Keratinocyte (primary cell): Measurements from ENCODE around the gene CENPU. TPM values are rescaled to one million over a fixed set of nuclear protein-coding genes. Genes with fewer than 3 reads are reported as not detected.
A peak's percentile ranks its signal among the peaks of the same experiment; 100 is the strongest.

Source experiments
- DNase-seq: peaks from one replicate; pipeline ENCODE4 v3.0.0-alpha.2; 2011; ENCODE audit warnings: low read depth, missing footprints, low spot score
- FAIRE-seq: peaks from 2 replicates; lab custom pipeline; 2011; peaks lifted over from hg19 to GRCh38; lab: Jason Lieb, UNC
- H2AFZ ChIP-seq: 2 replicates; pipeline ENCODE4 v1.6.0; 2012; ENCODE audit warnings: low read length, control low read depth, inconsistent platforms; ENCODE audit not compliant: control insufficient read depth
- H3K27ac ChIP-seq: 2 replicates; pipeline ENCODE4 v1.5.1; 2011; ENCODE audit warnings: low read length; ENCODE audit not compliant: control insufficient read depth, insufficient read depth
- H3K27me3 ChIP-seq: 3 replicates; pipeline ENCODE4 v1.6.0; 2011; ENCODE audit warnings: low read length; ENCODE audit not compliant: control insufficient read depth, insufficient read depth; ENCODE audit errors: extremely low read depth
- H3K36me3 ChIP-seq, 2 experiments: 2 replicates in 1 of 2; 3 replicates in 1 of 2; pipeline ENCODE4 v1.5.1; 2011; ENCODE audit warnings: low read length in 2 of 2, mild to moderate bottlenecking in 1 of 2; ENCODE audit not compliant: control insufficient read depth in 2 of 2, insufficient read depth in 2 of 2; ENCODE audit errors: extremely low read depth in 1 of 2
- H3K4me1 ChIP-seq: 3 replicates; pipeline ENCODE4 v1.5.1; 2011; ENCODE audit warnings: low read length; ENCODE audit not compliant: control insufficient read depth, insufficient read depth; ENCODE audit errors: extremely low read depth
- H3K4me2 ChIP-seq: 3 replicates; pipeline ENCODE4 v1.6.0; 2011; ENCODE audit warnings: low read depth, low read length; ENCODE audit not compliant: control insufficient read depth, insufficient read depth; ENCODE audit errors: extremely low read depth
- H3K4me3 ChIP-seq, 3 experiments: fragments of 200-600 bp in 1 of 3; sonication (generic) in 1 of 3; 2 replicates in 2 of 3; 3 replicates in 1 of 3; pipeline ENCODE4 v1.5.1; 2011 to 2016; ENCODE audit warnings: low read length in 3 of 3, mild to moderate bottlenecking in 3 of 3, control low read depth in 2 of 3, inconsistent platforms in 1 of 3, low read depth in 1 of 3, mixed read lengths in 1 of 3, mixed run types in 1 of 3, moderate library complexity in 1 of 3; ENCODE audit not compliant: control insufficient read depth in 2 of 3, insufficient read depth in 2 of 3; ENCODE audit errors: extremely low read depth in 1 of 3
- H3K79me2 ChIP-seq: 2 replicates; pipeline ENCODE4 v1.6.0; 2012; ENCODE audit warnings: low read length; ENCODE audit not compliant: control insufficient read depth, insufficient read depth
- H3K9ac ChIP-seq: 3 replicates; pipeline ENCODE4 v1.6.0; 2011; ENCODE audit warnings: low read length; ENCODE audit not compliant: control insufficient read depth, insufficient read depth; ENCODE audit errors: extremely low read depth
- H3K9me1 ChIP-seq: 3 replicates; pipeline ENCODE4 v1.6.0; 2011; ENCODE audit warnings: low read length; ENCODE audit not compliant: control insufficient read depth, insufficient read depth; ENCODE audit errors: extremely low read depth
- H3K9me3 ChIP-seq: 2 replicates; pipeline ENCODE4 v1.5.1; 2012; ENCODE audit warnings: low read depth, low read length; ENCODE audit not compliant: control insufficient read depth
- H4K20me1 ChIP-seq: 3 replicates; pipeline ENCODE4 v1.6.0; 2011; ENCODE audit warnings: low read length; ENCODE audit not compliant: control insufficient read depth, insufficient read depth; ENCODE audit errors: extremely low read depth
- CTCF ChIP-seq, 3 experiments: IDR thresholded peaks in 1 of 3; conservative IDR thresholded peaks in 1 of 3; optimal IDR thresholded peaks in 1 of 3; 2 replicates in 2 of 3; 3 replicates in 1 of 3; pipeline versions ENCODE3 to v1.5.1; 2011; ENCODE audit warnings: low read length in 3 of 3, mild to moderate bottlenecking in 3 of 3, moderate library complexity in 2 of 3, control low read depth in 1 of 3, inconsistent platforms in 1 of 3; ENCODE audit not compliant: insufficient read depth in 2 of 3; ENCODE audit errors: extremely low read depth in 1 of 3
- EZH2 ChIP-seq: IDR thresholded peaks from one replicate; pipeline ENCODE4 v1.6.1; 2012; ENCODE audit warnings: inconsistent platforms, mild to moderate bottlenecking, low read length, moderate library complexity
- dilution Hi-C: fragments of 300-500 bp; cut with MboI; formaldehyde crosslinking; loops from one replicate; pipeline ENCODE4 v1.7.0; 2020; ENCODE audit warnings: low sequenced_read_pairs; ENCODE audit not compliant: extremely low pct_ligation_motif_present
- polyA plus RNA-seq, 5 experiments: library from polyadenylated mRNA; depleted of rRNA in 3 of 5; stranded (reverse) in 3 of 5; stranded (forward) in 1 of 5; unstranded in 1 of 5; fragments of >200 nt; gene quantifications; 1 replicate in 1 of 5; 2 replicates in 3 of 5; 3 replicates in 1 of 5; pipeline versions ENCODE4 v1.2.1 to v1.2.3, GENCODE V29; 2011 to 2012; ENCODE audit warnings: missing spikeins in 2 of 5, low read depth in 1 of 5, low replicate concordance in 1 of 5

The CENPU gene
- polyA plus RNA-seq, 1 donor (not counting 4 experiments of a cell fraction or from before 2014, with no cell fraction given) = 12.5 TPM

- Histone ChIP-seq H3K79me2 (peaks cover 76% of the 10 kb centered on the region), H3K9me3 (no peaks in the 10 kb centered on the region), H2AFZ (no peak overlapping the region), H3K4me2 (peak overlapping the region; percentile 77), H3K9ac (no peak overlapping the region), H4K20me1 (no peaks in the 10 kb centered on the region), H3K27ac (no peak overlapping the region), H3K4me3 (no peak overlapping the region), H3K36me3 (peaks cover 3 to 13% of the 10 kb centered on the region in 2 experiments), H3K9me1 (no peaks in the 10 kb centered on the region), H3K27me3 (no peaks in the 10 kb centered on the region), H3K4me1 (peaks cover 14% of the 10 kb centered on the region)
- no peak for FAIRE-seq
- TF ChIP-seq CTCF (optimal IDR thresholded peaks at IDR 0.05 in 1 of 3, IDR thresholded peaks at IDR 0.05 in 1 of 3, conservative IDR thresholded peaks at IDR 0.05 in 1 of 3; ENCODE audit: extremely low read depth in 1 of 3, insufficient read depth in 2 of 3, low read length in 3 of 3) = no peak
- dilution Hi-C loops = no loop called here
- no peak for DNase-seq
Observed at GRCh38 chr4:184645904-184646610, 87.8 kb downstream of the CENPU start.

GRCh38 chr4:184644553-184645307 lies 89.2 kb downstream of the CENPU start:
- Histone ChIP-seq H2AFZ (no peak overlapping the region), H3K27me3 (no peaks in the 10 kb centered on the region), H3K27ac (no peak overlapping the region), H3K9me3 (no peaks in the 10 kb centered on the region), H4K20me1 (no peaks in the 10 kb centered on the region), H3K4me1 (peaks cover 14% of the 10 kb centered on the region), H3K4me3 (no peak overlapping the region), H3K4me2 (peak overlapping the region; percentile 20), H3K79me2 (peaks cover 83% of the 10 kb centered on the region), H3K36me3 (peaks cover 3 to 13% of the 10 kb centered on the region in 2 experiments), H3K9me1 (no peaks in the 10 kb centered on the region), H3K9ac (no peak overlapping the region)
- DNase-seq = no peak
- FAIRE-seq = peak; percentile 13
- dilution Hi-C loops = no loop called here
- TF ChIP-seq CTCF (optimal IDR thresholded peaks at IDR 0.05 in 1 of 3, IDR thresholded peaks at IDR 0.05 in 1 of 3, conservative IDR thresholded peaks at IDR 0.05 in 1 of 3; ENCODE audit: extremely low read depth in 1 of 3, insufficient read depth in 2 of 3, low read length in 3 of 3) = no peak
- no peak for TF ChIP-seq EZH2

Other genes starting within 250 kb of the CENPU start
- 30.4 to 51.1 TPM (median 36.1 TPM) in 3 replicates for gene CASP3, start 84.6 kb downstream of the CENPU start, polyA plus RNA-seq
- 9.1 to 22.8 TPM (median 11.2 TPM) in 3 replicates for gene PRIMPOL, start 84.4 kb downstream of the CENPU start, polyA plus RNA-seq
- 46.4 to 64.3 TPM (median 60.6 TPM) in 3 replicates for gene ACSL1, start 91.9 kb upstream of the CENPU start, polyA plus RNA-seq